Mesothelial cell of epicardium (in vitro differentiated cells): ENCODE data around the gene GFRA3. TPM values are rescaled to one million over a fixed set of nuclear protein-coding genes. Genes with fewer than 3 reads are reported as not detected.
"Not testable (repeated sequence)": the region's sequence is repeated elsewhere in the genome, so short reads cannot be mapped to it uniquely, and the experiment has no call there.

Source experiments
- DNase-seq, 2 experiments: peaks; one replicate each; pipeline ENCODE4 v3.0.0; 2021; ENCODE audit warnings: low spot score in 2 of 2; ENCODE audit not compliant: unreplicated experiment in 2 of 2
- H3K27ac Mint-ChIP-seq: 2 replicates; pipeline ENCODE4 v1.8.0; 2021; ENCODE audit warnings: mixed read lengths
- H3K27me3 Mint-ChIP-seq: 2 replicates; pipeline ENCODE4 v1.8.0; 2021; ENCODE audit warnings: low read depth, mixed read lengths
- H3K36me3 Mint-ChIP-seq: 2 replicates; pipeline ENCODE4 v1.8.0; 2021; ENCODE audit warnings: mixed read lengths
- H3K4me1 Mint-ChIP-seq: 2 replicates; pipeline ENCODE4 v1.8.0; 2021; ENCODE audit warnings: mixed read lengths
- H3K4me3 Mint-ChIP-seq: 2 replicates; pipeline ENCODE4 v1.8.0; 2021; ENCODE audit warnings: mild to moderate bottlenecking, moderate library complexity, mixed read lengths
- H3K9me3 Mint-ChIP-seq: 2 replicates; pipeline ENCODE4 v1.8.0; 2021; ENCODE audit warnings: mixed read lengths
- CTCF ChIP-seq: fragments of 200-600 bp; sonication (generic); IDR thresholded peaks from one replicate; pipeline ENCODE4 v1.5.0; 2021; ENCODE audit warnings: antibody characterized with exemption; ENCODE audit not compliant: unreplicated experiment
- total RNA-seq: library from RNA; stranded (reverse); gene quantifications from 3 replicates; pipeline ENCODE4 v1.2.1, GENCODE V29; 2021

The GFRA3 gene
- total RNA-seq, 1 donor from 2014 or later = 0.27 TPM

- no peak for TF ChIP-seq CTCF
- Mint-ChIP-seq H3K9me3 (no peaks in the 10 kb centered on the region), H3K4me3 (no peak overlapping the region), H3K4me1 (no peaks in the 10 kb centered on the region), H3K36me3 (no peaks in the 10 kb centered on the region), H3K27me3 (peaks cover 16% of the 10 kb centered on the region), H3K27ac (no peak overlapping the region)
- DNase-seq = no peak
Observed at GRCh38 chr5:138263581-138263980, 10.8 kb downstream of the GFRA3 start.

GRCh38 chr5:138258704-138259292 is 15.6 kb downstream of the GFRA3 start:
- no peak overlapping the region for H3K27ac Mint-ChIP-seq
- H3K4me3 Mint-ChIP-seq = no peak overlapping the region
- peaks cover 22% of the 10 kb centered on the region for H3K27me3 Mint-ChIP-seq
- no peak for DNase-seq
- TF ChIP-seq CTCF = no peak
- H3K4me1 Mint-ChIP-seq = no peaks in the 10 kb centered on the region
- H3K36me3 Mint-ChIP-seq = no peaks in the 10 kb centered on the region
- H3K9me3 Mint-ChIP-seq = no peaks in the 10 kb centered on the region

- TF ChIP-seq CTCF = no peak
- no peak for DNase-seq
- H3K4me3 Mint-ChIP-seq = no peak overlapping the region
- no peaks in the 10 kb centered on the region for H3K36me3 Mint-ChIP-seq
- H3K27ac Mint-ChIP-seq = no peak overlapping the region
- H3K9me3 Mint-ChIP-seq = no peaks in the 10 kb centered on the region
- H3K27me3 Mint-ChIP-seq = peaks cover 32% of the 10 kb centered on the region
- no peaks in the 10 kb centered on the region for H3K4me1 Mint-ChIP-seq
Observed at GRCh38 chr5:138257583-138257982, 16.8 kb downstream of the GFRA3 start.

- H3K36me3 Mint-ChIP-seq = no peaks in the 10 kb centered on the region
- H3K9me3 Mint-ChIP-seq = no peaks in the 10 kb centered on the region
- no peak for DNase-seq
- H3K27ac Mint-ChIP-seq = no peak overlapping the region
- no peaks in the 10 kb centered on the region for H3K4me1 Mint-ChIP-seq
- peaks cover 33% of the 10 kb centered on the region for H3K27me3 Mint-ChIP-seq
- H3K4me3 Mint-ChIP-seq = no peak overlapping the region
- no peak for TF ChIP-seq CTCF
Observed at GRCh38 chr5:138252944-138253343, 21.5 kb downstream of the GFRA3 start.

GRCh38 chr5:138247800-138248199 is 26.6 kb downstream of the GFRA3 start:
- H3K9me3 Mint-ChIP-seq, H3K27ac Mint-ChIP-seq, H3K4me1 Mint-ChIP-seq, H3K36me3 Mint-ChIP-seq, DNase-seq, H3K4me3 Mint-ChIP-seq: not testable (repeated sequence)
- H3K27me3 Mint-ChIP-seq = peaks cover 38% of the 10 kb centered on the region

- Mint-ChIP-seq H3K36me3 (no peaks in the 10 kb centered on the region), H3K4me3 (no peak overlapping the region), H3K9me3 (no peaks in the 10 kb centered on the region), H3K27ac (no peak overlapping the region), H3K27me3 (peaks cover 37% of the 10 kb centered on the region), H3K4me1 (peaks cover 2% of the 10 kb centered on the region)
- no peak for TF ChIP-seq CTCF
- DNase-seq = no peak
Observed at GRCh38 chr5:138246822-138247221, 27.6 kb downstream of the GFRA3 start.
